Liver (tissue), 3 donors: ENCODE results near the gene BRD3OS.

Source experiments
- FOXA1 ChIP-seq: IDR thresholded peaks from 2 replicates; pipeline ENCODE4 v1.6.1; 2016; ENCODE audit warnings: antibody characterized with exemption
- FOXA2 ChIP-seq: IDR thresholded peaks from 2 replicates; pipeline ENCODE4 v1.6.1; 2016; ENCODE audit warnings: antibody characterized with exemption
- JUND ChIP-seq, 2 donors: IDR thresholded peaks; 2 replicates each; pipeline ENCODE4 v1.6.1; 2016; ENCODE audit warnings: antibody characterized with exemption in 2 of 2
- YY1 ChIP-seq: IDR thresholded peaks from 2 replicates; pipeline ENCODE4 v1.6.1; 2016; ENCODE audit warnings: antibody characterized with exemption, mild to moderate bottlenecking
- TF ChIP-seq, protein P1 (sequence below): fragments of 150-350 bp; IDR thresholded peaks from 2 replicates; pipeline ENCODE4 v1.5.1; 2017; ENCODE audit warnings: improper control_type of control experiment, low read depth, low read length; ENCODE audit not compliant: missing input control
- TF ChIP-seq, protein P2 (sequence below): IDR thresholded peaks from 2 replicates; pipeline ENCODE4 v1.6.1; 2016; ENCODE audit warnings: antibody characterized with exemption
- TF ChIP-seq, protein P3 (sequence below): IDR thresholded peaks from 2 replicates; pipeline ENCODE4 v1.6.1; 2016; ENCODE audit warnings: antibody characterized with exemption
- donor health status: healthy.
- donor health status: healthy.

DNA sequence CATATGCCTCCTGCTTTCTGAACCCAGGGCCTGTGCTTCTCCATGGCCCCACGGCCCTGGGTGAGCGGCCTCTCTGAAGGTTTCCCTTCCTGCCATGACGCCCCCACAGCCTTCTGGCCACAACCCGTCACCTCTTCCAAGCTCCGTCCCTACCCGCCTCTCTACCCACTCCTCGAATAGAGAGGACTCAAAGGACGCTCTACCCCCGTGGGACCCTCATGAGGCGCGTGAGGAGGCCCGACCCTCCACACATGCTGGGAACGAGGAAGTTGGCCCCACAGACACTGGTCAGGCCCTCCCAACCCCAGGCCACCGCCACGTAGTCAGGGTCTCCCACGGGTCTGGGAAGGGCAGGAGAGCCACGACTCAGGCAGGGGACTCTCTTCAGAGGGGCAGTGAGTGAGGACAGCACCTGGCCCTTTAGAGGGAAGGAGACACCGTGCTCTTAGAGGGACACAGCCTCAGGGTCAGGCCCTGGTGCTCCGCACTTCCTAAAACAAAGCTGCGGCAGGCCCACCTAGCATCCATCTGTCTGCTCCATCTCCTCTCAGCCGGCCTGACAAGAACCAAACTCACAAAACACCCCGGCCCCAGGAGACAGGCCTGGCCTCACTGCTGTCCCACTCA, 37.3 kb downstream of the BRD3OS start:
- TF ChIP-seq, protein P1, sequence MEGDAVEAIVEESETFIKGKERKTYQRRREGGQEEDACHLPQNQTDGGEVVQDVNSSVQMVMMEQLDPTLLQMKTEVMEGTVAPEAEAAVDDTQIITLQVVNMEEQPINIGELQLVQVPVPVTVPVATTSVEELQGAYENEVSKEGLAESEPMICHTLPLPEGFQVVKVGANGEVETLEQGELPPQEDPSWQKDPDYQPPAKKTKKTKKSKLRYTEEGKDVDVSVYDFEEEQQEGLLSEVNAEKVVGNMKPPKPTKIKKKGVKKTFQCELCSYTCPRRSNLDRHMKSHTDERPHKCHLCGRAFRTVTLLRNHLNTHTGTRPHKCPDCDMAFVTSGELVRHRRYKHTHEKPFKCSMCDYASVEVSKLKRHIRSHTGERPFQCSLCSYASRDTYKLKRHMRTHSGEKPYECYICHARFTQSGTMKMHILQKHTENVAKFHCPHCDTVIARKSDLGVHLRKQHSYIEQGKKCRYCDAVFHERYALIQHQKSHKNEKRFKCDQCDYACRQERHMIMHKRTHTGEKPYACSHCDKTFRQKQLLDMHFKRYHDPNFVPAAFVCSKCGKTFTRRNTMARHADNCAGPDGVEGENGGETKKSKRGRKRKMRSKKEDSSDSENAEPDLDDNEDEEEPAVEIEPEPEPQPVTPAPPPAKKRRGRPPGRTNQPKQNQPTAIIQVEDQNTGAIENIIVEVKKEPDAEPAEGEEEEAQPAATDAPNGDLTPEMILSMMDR, result no peak
- TF ChIP-seq FOXA1 (no peak), FOXA2 (no peak), JUND (IDR thresholded peaks at IDR 0.05) (no peak), YY1 (no peak)
- TF ChIP-seq, protein P2, sequence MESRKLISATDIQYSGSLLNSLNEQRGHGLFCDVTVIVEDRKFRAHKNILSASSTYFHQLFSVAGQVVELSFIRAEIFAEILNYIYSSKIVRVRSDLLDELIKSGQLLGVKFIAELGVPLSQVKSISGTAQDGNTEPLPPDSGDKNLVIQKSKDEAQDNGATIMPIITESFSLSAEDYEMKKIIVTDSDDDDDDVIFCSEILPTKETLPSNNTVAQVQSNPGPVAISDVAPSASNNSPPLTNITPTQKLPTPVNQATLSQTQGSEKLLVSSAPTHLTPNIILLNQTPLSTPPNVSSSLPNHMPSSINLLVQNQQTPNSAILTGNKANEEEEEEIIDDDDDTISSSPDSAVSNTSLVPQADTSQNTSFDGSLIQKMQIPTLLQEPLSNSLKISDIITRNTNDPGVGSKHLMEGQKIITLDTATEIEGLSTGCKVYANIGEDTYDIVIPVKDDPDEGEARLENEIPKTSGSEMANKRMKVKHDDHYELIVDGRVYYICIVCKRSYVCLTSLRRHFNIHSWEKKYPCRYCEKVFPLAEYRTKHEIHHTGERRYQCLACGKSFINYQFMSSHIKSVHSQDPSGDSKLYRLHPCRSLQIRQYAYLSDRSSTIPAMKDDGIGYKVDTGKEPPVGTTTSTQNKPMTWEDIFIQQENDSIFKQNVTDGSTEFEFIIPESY, result no peak
- TF ChIP-seq, protein P3, sequence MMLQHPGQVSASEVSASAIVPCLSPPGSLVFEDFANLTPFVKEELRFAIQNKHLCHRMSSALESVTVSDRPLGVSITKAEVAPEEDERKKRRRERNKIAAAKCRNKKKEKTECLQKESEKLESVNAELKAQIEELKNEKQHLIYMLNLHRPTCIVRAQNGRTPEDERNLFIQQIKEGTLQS, result no peak
